Activated naive CD4-positive, alpha-beta T cell treated with Interleukin-2 at 50 U/mL for 16 hours (primary cell): Measurements from ENCODE around the gene AASS.

Experiments
- DNase-seq: peaks from one replicate; pipeline ENCODE4 v3.0.0-alpha.2; 2020

The AASS gene

GRCh38 chr7:122103064-122103463 lies 41.0 kb downstream of the AASS start:
- DNase-seq = no peak

- no peak for DNase-seq
Observed at GRCh38 chr7:122100021-122100420, 44.0 kb downstream of the AASS start.

GRCh38 chr7:122095642-122096041 lies 48.4 kb downstream of the AASS start:
- DNase-seq = no peak

- no peak for DNase-seq
Observed at GRCh38 chr7:122094549-122094948, 49.5 kb downstream of the AASS start.

- DNase-seq = peak; percentile 41
Observed at GRCh38 chr7:122092964-122093797, 50.9 kb downstream of the AASS start.

GRCh38 chr7:122082670-122083069 lies 61.4 kb downstream of the AASS start:
- no peak for DNase-seq

- no peak for DNase-seq
Observed at GRCh38 chr7:122082160-122082559, 61.9 kb downstream of the AASS start.

- no peak for DNase-seq
Observed at GRCh38 chr7:122073635-122074034, 70.4 kb downstream of the AASS start.

- DNase-seq = no peak
Observed at GRCh38 chr7:122072924-122073599, 71.0 kb downstream of the AASS start.

GRCh38 chr7:122072272-122072671 lies 71.8 kb downstream of the AASS start:
- DNase-seq = no peak

- DNase-seq = no peak
Observed at GRCh38 chr7:122070834-122071233, 73.2 kb downstream of the AASS start.

GRCh38 chr7:122070062-122070461 lies 74.0 kb downstream of the AASS start:
- DNase-seq = no peak

GRCh38 chr7:122068999-122069398 lies 75.0 kb downstream of the AASS start:
- no peak for DNase-seq

GRCh38 chr7:122068046-122068445 lies 76.0 kb downstream of the AASS start:
- DNase-seq = no peak

GRCh38 chr7:122067077-122067476 lies 77.0 kb downstream of the AASS start:
- DNase-seq = no peak

GRCh38 chr7:122064971-122065370 lies 79.1 kb downstream of the AASS start:
- no peak for DNase-seq

- no peak for DNase-seq
Observed at GRCh38 chr7:122063146-122063545, 80.9 kb downstream of the AASS start.

GRCh38 chr7:122059542-122059941 lies 84.5 kb downstream of the AASS start:
- DNase-seq = no peak

GRCh38 chr7:122056977-122057376 lies 87.1 kb downstream of the AASS start:
- DNase-seq = no peak

- no peak for DNase-seq
Observed at GRCh38 chr7:122055073-122055472, 89.0 kb downstream of the AASS start.

- DNase-seq = no peak
Observed at GRCh38 chr7:122054393-122054792, 89.7 kb downstream of the AASS start.

- DNase-seq = no peak
Observed at GRCh38 chr7:122046402-122046801, 97.6 kb downstream of the AASS start.

GRCh38 chr7:122040147-122040546 lies 103.9 kb downstream of the AASS start:
- no peak for DNase-seq

- DNase-seq = no peak
Observed at GRCh38 chr7:122038904-122039303, 105.1 kb downstream of the AASS start.

- DNase-seq = no peak
Observed at GRCh38 chr7:122038134-122038533, 105.9 kb downstream of the AASS start.
